Coronary artery (tissue), 2 donors: ENCODE measurements around the gene EN1.

Experiments
- DNase-seq: peaks from one replicate; pipeline ENCODE4 v3.0.0-alpha.2; 2017; ENCODE audit warnings: low spot score
- H3K27ac ChIP-seq, 2 donors: fragments of 200-600 bp; sonication (generic); one replicate each; pipeline ENCODE4 v1.5.1; 2016 to 2019
- H3K4me3 ChIP-seq: fragments of 200-600 bp; sonication (generic); 2 replicates; pipeline ENCODE4 v1.5.1; 2016; ENCODE audit warnings: mild to moderate bottlenecking, moderate library complexity
- CTCF ChIP-seq: fragments of 200-600 bp; sonication (generic); IDR thresholded peaks from one replicate; pipeline ENCODE4 v1.5.1; 2019; ENCODE audit warnings: antibody characterized with exemption

Gene EN1

GRCh38 chr2:118880501-118880900, 33.1 kb upstream of the EN1 start:
- no peak for DNase-seq
- no peak overlapping the region for H3K4me3 ChIP-seq
- H3K27ac ChIP-seq: no peak overlapping the region
- no peak for TF ChIP-seq CTCF

GRCh38 chr2:118878531-118879149, 31.2 kb upstream of the EN1 start:
- DNase-seq: no peak
- Histone ChIP-seq H3K4me3 (no peak overlapping the region), H3K27ac (no peak overlapping the region)
- no peak for TF ChIP-seq CTCF

GRCh38 chr2:118875318-118875717, 27.9 kb upstream of the EN1 start:
- no peak for TF ChIP-seq CTCF
- H3K4me3 ChIP-seq: no peak overlapping the region
- H3K27ac ChIP-seq: no peak overlapping the region
- DNase-seq: no peak

GRCh38 chr2:118874324-118874723, 26.9 kb upstream of the EN1 start:
- TF ChIP-seq CTCF: no peak
- no peak overlapping the region for H3K4me3 ChIP-seq

GRCh38 chr2:118865106-118865505, 17.7 kb upstream of the EN1 start:
- no peak for DNase-seq
- TF ChIP-seq CTCF: peak; percentile 47
- no peak overlapping the region for H3K4me3 ChIP-seq
- H3K27ac ChIP-seq: no peak overlapping the region

More at GRCh38 chr2:118874324-118874723, 26.9 kb upstream of the EN1 start:
- DNase-seq: no peak
- H3K27ac ChIP-seq: no peak overlapping the region

GRCh38 chr2:118864207-118864606, 16.8 kb upstream of the EN1 start:
- TF ChIP-seq CTCF: no peak
- no peak for DNase-seq
- no peak overlapping the region for H3K4me3 ChIP-seq
- H3K27ac ChIP-seq: no peak overlapping the region

GRCh38 chr2:118861731-118862130, 14.3 kb upstream of the EN1 start:
- H3K4me3 ChIP-seq: no peak overlapping the region
- no peak overlapping the region for H3K27ac ChIP-seq
- no peak for TF ChIP-seq CTCF
- no peak for DNase-seq
